SK-N-SH treated with all-trans-retinoic acid at 6 μM for 48 hours (cell line): ENCODE data around the gene AKT2.

Source experiments
- ARNTL ChIP-seq: fragments of 450-650 bp; formaldehyde crosslinking; IDR thresholded peaks from 2 replicates; pipeline ENCODE4 v1.5.0; 2020; ENCODE audit warnings: low read depth, mild to moderate bottlenecking, moderate library complexity, borderline replicate concordance
- ESRRG ChIP-seq: fragments of 250-450 bp; sonication (Bioruptor Pico); IDR thresholded peaks from 2 replicates; pipeline ENCODE4 v1.6.1; 2021; ENCODE audit warnings: mild to moderate bottlenecking
- ISL1 ChIP-seq: fragments of 250-450 bp; sonication (Bioruptor Pico); IDR thresholded peaks from 2 replicates; pipeline ENCODE4 v2.1.2; 2022; ENCODE audit warnings: mild to moderate bottlenecking, moderate library complexity
- PPARA ChIP-seq: fragments of 250-450 bp; sonication (Bioruptor Pico); IDR thresholded peaks from 2 replicates; pipeline ENCODE4 v1.5.0; 2020; ENCODE audit warnings: mild to moderate bottlenecking, borderline replicate concordance
- ZFP3 ChIP-seq: fragments of 250-450 bp; sonication (Bioruptor Pico); IDR thresholded peaks from 2 replicates; pipeline ENCODE4 v1.5.0; 2020; ENCODE audit warnings: mild to moderate bottlenecking, moderate library complexity

DNA sequence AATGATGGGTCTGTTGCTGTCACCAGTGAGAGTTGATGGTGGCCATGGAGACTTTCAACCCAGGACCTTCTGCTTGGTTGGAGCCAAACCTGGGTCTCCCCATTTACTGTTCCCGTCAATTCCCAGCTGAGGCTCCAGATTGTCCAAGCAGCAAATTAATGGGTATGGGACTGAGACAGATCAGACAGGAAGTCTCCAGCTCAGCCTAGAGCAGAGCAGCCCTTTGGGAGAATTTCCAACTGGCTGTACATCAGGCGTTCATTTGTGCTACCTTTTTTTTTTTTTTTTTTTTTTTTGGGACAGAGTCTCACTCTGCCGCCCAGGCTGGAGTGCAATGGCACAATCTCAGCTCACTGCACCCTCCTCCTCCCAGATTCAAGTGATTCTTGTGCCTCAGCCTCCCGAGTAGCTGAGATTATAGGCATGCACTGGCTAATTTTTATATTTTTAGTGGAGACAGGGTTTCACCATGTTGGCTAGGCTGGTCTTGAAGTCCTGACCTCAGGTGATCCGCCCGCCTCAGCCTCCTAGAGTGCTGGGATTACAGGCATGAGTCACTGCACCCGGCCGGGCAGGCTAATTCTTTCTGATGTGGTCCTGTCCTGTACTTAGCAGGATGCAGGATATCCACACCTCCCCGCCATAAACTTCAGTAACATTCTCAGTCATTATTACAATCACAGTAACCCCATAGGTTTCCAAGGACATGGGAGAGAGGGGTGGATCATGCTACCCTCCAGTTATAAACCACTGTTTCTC is 84.6 kb downstream of the AKT2 start:
- TF ChIP-seq ISL1 = no peak
- no peak for TF ChIP-seq PPARA (CRISPR knock-in tag)
- no peak for TF ChIP-seq ARNTL
- no peak for TF ChIP-seq ZFP3 (CRISPR knock-in tag)
- TF ChIP-seq ESRRG (CRISPR knock-in tag) = no peak
